NCI-H526 treated with DMSO at 0.1 percent for 48 hours (cell line): ENCODE data around the gene DCC.

Source experiments
- DNase-seq: peaks from one replicate; lab custom pipeline; 2025; lab: John Stamatoyannopoulos, UW

DCC gene

DNA sequence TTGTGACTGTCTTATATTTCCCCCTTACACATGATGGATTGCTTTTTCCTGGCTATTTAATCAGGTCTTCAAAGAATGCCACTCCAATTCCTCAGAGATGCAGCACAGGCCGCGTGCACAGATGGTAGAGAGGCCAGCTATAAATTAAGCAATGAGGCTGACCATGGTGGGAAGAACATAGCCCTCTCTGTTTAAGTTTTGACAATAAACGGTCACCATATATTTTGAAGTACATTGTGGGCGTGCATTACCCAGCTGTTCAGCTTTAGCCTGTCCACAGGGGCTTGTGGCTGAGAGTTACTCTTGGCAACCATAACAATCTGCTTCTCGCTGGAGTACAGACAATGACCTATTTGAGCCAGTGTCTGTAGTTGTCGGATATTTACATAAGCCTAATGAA, 730.8 kb downstream of the DCC start:
- DNase-seq, result no peak

- DNase-seq, result no peak
These were observed 740.7 kb downstream of the DCC start for GRCh38 chr18:53080687-53081086.

DNA sequence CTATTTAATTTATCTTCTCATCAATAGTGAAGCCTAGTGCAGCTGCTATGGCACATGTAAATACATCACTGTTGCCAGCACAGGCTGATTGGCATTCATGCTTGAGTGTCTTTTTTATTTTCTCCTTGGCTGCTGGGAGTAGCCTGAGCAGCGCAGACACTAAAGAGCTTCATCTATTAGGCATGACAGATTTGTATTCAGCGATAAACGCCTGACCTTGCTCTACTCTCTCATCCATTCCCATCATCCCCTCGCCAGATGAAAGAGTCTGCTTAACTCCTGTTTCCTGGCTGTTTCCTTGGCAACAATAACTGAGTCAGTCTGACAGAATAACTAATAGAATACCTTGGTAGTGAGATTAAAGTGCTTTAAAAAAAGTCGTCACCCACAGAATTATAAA, 753.6 kb downstream of the DCC start:
- no peak for DNase-seq

DNA sequence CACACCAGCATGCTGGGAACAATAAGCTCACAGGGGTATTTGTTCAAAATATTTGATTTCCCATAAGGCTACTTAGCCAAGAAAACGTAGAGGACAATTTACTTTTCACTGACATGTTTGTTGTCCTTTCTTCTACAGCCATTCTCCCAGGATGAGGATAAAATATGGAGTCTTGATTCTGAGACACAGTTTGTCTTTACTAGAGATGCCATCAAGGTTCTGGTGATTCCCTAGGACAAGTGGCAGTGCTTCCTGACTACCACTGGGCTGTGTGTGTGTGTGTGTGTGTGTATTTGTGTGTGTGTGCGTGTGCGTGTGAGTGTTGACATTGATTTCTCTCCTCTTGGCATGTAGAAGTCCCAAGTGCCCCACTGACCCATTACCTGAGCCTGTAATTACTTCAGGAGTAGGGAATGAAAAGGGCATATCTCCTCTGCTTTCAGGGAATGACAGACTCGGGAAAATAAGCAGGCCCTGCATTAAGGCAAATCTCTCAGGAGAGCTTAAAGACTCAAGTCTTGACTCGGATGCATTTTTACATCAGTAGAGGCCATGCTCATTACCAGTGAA, 761.6 kb downstream of the DCC start:
- no peak for DNase-seq

DNA sequence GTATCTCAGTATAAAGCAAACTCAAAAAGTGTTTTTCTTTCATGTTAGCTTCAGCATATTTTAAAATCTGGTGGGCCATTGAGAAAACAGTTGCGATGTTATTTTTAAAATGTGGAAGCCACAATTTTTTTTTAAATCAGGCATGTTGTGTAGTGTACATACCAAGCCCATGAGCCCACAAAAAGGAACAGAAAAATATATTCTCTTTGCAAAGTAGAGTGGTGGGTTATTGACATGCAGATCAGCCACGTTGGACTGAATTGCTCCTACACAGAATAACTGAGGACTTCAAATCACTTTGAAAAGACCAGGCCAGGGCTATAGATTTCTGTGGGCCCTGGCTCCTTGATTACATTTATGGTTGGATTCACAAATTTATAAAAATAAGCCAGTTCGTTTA, 774.4 kb downstream of the DCC start:
- DNase-seq, result no peak

- DNase-seq, result no peak
These were observed 776.0 kb downstream of the DCC start for GRCh38 chr18:53115876-53116585.

DNA sequence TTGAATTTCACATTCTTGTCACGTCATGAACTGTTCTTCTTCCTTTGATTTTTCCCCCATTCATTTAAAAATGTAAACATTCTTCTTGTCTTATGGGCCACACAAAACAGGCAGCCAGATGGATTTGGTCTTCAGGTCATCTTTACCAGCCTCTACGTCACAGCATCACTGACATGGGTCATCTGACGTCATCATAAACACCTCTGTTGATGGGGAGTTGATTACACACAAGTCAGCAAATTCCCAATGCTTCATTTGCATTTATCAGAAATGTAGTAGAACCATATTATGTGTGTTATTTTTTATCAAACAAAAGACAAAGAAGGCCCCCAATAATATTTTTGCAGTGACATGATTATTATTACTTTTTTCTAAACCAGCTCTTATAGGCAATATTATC, 777.9 kb downstream of the DCC start:
- DNase-seq, result no peak

GRCh38 chr18:53126210-53126609, 786.2 kb downstream of the DCC start:
- DNase-seq, result no peak

- no peak for DNase-seq
These were observed 791.0 kb downstream of the DCC start for GRCh38 chr18:53131001-53131400.

DNA sequence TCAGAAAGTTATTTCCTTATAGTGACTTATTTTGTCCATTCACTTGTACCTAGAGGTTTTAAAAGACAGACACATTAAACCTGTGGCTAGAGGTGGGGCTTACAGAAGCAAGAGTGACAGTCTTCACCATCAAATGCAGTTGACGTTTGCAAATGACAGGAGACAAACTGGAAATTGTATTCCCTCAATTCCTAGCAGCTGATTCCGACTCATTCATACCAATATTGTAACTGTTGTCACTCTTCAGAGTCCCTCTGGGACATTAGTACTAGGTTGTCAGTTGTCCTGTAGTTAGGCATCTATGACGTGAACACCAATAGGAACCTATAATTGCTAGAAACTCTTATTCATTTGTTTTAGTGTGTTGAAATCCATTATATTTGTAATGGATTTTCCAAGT, 794.7 kb downstream of the DCC start:
- DNase-seq, result no peak

DNA sequence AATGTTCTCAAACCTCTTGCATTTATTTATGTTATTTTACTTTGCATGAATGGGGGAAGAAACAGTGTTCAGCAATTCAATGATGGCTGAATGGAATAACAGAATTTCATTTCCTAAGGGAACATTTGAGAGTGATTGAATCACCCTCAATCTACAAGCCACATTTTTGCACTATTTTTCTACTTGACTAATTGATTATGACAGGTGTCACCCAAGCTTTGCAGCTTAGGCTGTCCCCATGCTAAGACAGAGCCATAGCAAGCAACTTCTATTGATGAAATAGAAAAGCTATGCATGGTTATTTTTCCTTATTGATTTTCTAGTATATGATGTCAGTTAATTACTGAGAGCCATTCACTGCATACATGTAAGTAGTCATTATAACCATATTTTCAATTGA, 795.7 kb downstream of the DCC start:
- DNase-seq, result no peak

DNA sequence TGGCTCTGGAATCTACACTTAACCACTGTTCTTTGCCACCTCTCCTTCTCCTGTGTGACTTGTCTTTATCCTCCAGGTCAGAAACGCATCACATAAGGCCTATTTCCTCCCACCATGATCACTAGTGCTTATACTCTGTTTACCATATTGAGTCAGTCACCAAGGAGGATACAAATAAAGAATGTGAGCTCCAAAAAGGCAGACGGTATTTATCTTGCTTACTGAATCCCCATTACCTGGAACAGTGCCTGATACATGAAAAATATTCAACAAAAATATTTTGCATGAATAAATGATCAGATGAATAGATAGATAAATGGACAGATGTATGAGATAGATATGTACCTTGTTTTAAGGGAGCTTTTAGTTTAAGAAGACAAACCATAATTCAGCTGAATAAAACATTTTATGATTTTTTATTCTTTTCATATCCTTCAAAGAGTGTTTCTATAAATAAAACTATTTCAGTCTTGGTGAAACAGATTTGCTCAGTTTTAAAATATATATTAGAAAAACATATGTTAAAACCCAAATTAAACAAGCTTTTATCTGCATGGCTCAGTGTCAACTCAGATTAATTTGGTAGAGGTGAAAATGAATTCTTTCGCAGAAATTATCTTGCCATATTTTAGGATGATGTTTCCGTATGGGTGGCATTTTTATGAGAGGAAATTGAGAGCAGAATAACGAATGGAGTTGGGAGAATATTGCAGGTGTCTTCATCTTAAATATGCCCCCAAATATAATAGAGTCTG, 799.9 kb downstream of the DCC start:
- DNase-seq, result no peak

GRCh38 chr18:53142005-53142404, 802.0 kb downstream of the DCC start:
- DNase-seq, result no peak

- no peak for DNase-seq
These were observed 807.5 kb downstream of the DCC start for GRCh38 chr18:53147472-53147871.

- no peak for DNase-seq
These were observed 808.1 kb downstream of the DCC start for GRCh38 chr18:53148123-53148522.

DNA sequence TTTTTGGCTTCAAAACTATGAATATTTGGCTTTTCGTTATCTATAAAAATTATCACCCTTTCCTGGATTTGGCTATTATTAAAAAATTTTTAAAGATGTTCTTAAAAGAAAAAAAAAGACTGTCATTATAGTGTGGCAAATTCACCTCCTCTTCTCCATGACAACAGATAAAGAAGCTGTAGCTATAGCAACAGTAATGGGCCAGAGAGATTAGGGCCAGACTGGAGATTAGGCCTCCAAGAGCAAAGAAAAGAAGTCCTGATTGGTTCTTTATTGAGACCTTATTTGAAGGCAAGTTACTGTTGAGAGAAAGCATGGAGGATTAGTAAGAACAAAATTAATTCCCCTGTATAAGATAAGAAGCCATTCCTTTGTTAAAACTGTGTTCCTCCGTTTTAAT, 812.5 kb downstream of the DCC start:
- no peak for DNase-seq

GRCh38 chr18:53153281-53153680, 813.3 kb downstream of the DCC start:
- DNase-seq, result no peak

DNA sequence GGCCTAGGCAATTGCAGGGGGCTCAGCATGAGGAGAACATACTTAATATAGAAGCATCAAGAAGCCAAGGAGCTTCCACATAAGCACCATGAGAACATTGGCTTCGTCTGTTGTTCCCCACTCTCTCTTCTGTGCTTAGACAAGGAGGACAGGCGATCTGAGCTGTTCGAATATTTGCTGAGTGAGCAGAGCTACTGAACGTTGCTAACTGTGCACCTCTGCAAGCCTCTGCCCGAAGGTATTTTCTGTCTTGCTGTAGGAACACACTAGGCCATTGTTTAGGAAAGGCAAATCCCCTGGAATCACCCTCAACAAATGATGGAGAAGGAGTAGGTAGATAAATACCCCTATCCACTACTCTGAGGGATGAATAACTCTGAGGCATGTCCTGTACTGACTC, 813.8 kb downstream of the DCC start:
- DNase-seq, result no peak

DNA sequence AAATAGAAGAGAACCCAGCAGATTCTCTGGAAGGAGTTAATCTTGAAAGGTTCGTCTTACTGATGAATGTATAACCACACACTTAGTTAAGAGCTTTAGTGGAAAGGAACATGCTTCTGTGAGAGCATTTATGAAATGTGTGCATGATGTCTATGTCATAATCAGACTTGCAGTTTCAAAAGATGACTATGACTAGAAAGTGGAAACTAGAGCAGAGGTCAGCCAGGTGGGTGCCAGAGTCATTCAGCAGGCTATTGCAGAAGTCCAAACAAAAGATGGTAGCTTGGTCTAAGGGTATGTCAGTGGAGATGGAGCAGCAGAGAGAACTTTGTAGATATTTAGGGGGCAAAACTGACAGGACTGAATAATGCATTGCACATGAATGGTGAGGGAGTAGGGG, 825.8 kb downstream of the DCC start:
- DNase-seq, result no peak

DNA sequence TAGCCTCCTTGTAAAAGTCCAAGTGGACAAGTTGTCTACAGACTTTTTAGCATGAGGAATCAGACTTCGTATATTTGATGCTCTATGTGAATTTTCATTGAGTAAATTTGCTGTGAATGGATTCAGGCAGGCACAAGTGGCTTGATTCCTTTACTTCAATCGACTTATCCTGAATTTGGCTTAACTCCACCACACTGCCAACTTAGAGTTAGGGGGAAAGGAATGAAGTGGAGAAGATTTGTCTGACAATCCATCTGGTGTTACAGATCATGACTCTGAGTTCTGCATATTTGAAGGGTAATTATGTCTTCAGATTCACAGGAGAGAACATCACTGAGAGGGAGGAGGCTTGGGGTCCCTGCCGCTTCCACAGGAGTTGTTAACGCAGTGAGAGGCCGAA, 829.3 kb downstream of the DCC start:
- no peak for DNase-seq

GRCh38 chr18:53191634-53192033, 851.6 kb downstream of the DCC start:
- DNase-seq, result no peak

- DNase-seq, result no peak
These were observed 853.9 kb downstream of the DCC start for GRCh38 chr18:53193870-53194269.

DNA sequence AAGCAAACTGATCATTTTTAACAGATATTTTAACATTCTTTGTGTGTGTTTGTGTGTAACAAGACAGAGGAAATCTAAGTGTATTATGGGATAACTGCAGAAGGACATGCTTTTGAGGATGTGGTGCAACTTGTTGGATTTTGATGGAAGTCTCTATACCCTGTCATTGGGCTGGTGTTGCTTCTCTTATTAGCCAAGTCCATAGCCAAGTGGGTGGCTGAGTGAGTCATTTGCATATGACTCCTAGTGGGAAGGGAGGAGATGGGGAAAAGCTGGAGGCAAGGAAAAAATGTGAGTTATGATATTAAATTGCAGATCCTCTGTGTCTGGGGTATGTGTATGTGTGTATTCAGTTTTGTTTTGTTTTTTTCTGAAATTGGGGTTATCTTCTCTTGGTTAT, 879.9 kb downstream of the DCC start:
- no peak for DNase-seq
